HG03469 (cell line): ENCODE data around the gene SLC2A14.
"Not testable (repeated sequence)": the region's sequence is repeated elsewhere in the genome, so short reads cannot be mapped to it uniquely, and the experiment has no call there.

Experiments used
- ATAC-seq: cut with Tn5 transposase; IDR thresholded peaks from one replicate; pipeline ENCODE4 v1.9.1; 2021; ENCODE audit warnings: mild to moderate bottlenecking, moderate library complexity, moderate number of reproducible peaks; ENCODE audit not compliant: unreplicated experiment

SLC2A14 gene

DNA sequence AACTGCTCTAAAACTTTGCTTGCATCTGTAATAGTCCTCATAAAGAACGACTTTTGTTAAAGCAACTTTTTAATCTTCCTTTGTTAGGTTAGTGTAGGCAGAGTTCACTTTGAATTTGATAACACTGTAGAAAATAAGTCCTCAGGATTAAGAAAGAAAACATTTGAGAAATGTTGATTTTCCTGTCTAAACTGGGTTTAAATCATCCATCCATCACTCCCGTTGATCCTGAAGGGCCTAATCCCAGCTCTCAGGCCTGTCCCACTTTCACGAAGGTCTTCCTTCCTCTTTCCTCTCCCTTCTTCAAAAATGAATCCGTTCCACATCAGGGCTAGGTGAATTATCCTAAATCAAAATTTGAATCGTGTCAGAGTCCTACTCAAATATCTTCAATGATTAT lies 36.9 kb downstream of the SLC2A14 start:
- ATAC-seq, result no peak

DNA sequence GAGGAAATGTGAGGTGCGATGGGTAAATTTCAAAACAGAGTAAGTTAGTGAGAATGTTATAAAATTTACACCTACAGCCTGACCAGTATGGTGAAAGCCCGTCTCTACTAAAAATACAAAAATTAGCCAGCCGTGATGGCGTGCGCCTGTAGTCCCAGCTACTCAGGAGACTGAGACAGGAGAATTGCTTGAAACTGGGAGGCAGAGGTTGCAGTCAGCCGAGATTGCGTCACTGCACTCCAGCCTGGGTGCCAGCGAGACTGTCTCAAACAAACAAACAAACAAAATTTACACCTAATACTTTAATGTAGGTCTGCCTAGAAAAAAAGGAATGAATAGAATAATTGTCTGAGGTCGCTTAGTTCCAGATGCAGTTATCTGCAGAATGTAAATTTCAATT lies 37.6 kb downstream of the SLC2A14 start:
- ATAC-seq, result no peak

DNA sequence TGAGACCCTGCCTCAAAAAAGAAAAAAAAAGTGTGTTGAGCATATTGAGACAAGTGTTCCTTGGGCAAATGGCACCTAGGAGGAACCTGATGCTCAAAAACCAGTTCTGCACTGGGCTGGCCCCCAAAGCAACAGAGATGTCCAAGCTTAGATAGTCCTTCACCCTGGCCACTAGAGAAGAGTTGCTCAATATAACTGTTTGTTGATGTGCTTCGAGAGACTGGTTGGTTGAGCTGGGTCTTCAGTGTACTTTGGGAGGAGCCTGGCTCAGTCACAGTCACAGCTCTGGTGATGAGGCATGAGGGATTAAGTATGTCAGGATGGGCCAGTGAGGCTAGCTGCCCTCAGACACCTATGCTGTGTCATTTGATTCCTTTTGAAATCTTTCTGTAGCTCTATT lies 38.0 kb downstream of the SLC2A14 start:
- no peak for ATAC-seq

DNA sequence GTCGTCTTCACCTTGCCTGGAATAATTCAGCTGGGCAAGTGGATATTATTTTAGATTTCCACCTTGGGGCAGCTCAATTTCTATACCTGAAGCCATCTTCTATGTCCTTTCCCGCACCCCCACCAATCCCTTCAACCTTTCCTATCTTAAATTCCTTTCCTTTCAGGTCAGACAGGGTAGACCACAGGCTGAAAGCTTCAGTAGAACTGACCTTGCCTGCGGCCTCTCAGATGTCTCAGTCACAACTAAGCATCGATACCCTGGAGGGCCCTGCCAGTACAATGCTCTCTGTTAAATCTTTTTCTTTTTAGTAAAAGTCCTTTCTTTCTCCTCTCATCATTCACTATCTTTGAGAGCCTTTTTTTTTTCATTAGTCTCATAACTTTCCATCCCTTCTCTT lies 38.9 kb downstream of the SLC2A14 start:
- ATAC-seq, result no peak

DNA sequence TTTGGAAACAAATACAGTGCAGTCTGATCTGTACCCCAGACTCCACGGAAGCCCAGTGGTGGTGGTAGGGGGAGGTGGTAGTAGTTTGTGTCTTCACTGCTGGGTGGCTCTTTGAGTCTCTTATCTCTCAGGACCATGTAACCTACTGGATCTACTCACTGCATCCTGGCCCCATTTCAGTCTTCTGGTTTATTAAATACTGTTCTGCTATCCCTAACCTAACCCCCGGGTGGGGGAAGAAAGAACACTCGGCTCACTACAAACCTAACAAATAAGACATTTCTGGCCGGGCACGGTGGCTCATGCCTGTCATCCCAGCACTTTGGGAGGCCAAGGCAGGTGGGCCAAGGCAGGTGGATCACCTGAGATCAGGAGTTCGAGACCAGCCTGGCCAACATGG lies 39.5 kb downstream of the SLC2A14 start:
- ATAC-seq, result not testable (repeated sequence)

DNA sequence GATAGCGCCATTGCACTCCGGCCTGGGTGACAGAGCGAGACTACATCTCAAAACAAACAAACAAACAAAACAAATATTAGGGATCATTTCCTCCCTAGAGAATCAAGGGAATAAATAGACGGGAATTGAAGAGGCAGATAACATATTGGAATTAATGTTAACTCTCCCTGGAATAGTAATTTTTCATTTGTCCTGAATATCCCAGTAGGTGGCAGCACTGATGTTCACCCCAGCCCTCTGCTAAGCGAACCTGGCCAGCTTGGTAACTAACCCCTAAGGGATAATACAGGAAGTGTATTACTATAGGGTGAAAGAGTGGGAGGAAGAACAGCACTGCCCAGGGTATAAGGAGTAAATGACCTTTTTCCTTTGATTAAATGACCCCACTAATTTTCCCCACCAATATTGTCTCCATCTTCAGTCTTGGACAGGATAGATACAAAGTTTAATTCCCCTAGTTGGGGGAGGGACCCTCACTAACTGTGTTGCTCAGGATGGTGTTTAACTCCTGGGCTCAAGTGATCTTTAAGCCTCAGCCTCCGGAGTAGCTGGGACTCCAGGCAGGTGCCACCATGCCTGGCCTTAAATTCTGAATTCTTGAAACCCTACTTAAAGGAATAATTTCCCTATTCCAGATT lies 40.5 kb downstream of the SLC2A14 start:
- no peak for ATAC-seq

DNA sequence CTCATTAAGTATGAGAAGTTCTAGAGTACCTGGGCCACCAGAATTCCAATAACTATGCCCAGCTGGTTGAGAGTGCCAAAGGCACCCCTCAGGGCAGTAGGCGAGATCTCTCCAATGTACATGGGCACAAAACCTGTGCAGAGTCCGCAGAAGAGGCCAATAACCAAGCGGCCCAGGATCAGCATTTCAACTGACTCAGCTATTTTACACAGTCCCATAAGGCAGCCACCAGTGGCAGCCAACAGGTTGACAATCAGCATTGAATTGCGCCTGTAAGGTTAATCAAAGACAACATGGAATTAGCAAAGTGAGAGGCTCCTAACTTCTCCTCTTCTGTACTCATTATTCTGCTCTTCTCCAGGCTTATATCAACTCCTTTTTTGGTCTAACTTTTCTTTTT lies 43.0 kb downstream of the SLC2A14 start:
- ATAC-seq, result not testable (repeated sequence)

DNA sequence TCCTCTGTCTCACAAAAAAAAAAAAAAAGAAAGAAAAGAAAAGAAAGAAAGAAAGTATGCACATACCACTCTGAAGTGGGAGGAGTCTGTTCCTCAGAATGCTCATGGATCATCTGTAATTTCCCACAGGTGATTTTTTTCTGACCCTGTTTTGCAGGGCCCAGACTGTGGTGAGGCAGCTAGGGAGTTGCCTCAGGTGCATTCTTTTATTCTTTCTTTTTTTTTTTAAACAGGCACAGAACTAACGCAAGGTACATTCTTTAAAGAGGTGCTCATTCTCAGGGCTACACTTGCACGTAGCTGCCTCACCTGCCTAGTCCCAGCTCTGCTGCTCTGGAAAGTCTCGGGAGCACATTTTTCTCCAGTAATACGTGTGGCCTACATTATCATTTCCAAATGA lies 47.0 kb downstream of the SLC2A14 start:
- ATAC-seq, result not testable (repeated sequence)

DNA sequence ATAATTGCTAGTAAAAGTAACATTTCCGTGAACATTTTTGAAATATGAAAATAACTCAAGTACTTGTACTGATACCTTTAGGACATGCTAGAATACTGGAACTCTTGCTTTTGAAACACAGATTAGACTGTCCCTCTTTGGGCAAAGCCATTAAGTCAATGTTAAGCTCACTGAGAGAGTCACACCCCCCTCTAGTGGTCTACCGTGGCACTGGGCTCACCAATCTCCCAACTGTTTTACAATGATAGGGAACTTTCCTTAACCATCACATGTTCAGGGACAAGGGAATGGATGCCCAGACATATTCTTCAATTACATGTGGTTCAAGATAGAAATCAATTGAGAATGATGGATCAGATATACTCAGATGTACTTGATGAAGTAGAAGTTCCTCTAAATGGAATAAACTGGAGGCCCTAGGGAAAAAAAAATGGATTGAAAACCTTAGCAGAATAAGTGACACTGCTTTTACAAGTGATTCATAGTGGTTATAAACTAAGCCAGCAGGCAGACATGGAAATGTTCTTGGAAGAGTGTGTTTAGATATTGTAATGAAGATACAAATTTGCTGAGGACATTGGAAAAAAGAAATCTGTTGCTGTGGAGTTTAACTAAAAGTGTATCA lies 65.7 kb downstream of the SLC2A14 start:
- ATAC-seq, result no peak

DNA sequence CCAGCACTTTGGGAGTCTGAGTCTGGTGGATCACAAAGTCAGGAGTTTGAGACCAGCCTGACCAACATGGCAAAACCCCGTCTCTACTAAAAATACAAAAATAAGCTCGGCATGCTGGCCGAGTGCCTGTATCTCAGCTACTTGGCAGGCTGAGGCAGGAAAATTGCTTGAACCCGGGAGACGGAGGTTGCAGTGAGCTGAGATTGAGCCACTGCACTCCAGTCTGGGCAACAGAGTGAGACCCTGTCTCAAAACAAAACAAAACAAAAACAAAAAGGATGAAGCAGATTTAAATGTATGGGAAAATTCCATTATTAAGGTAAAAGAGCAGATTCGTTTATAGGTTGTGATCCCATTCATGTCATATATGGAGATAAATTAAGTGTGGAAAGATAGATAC lies 66.4 kb downstream of the SLC2A14 start:
- ATAC-seq, result not testable (repeated sequence)

DNA sequence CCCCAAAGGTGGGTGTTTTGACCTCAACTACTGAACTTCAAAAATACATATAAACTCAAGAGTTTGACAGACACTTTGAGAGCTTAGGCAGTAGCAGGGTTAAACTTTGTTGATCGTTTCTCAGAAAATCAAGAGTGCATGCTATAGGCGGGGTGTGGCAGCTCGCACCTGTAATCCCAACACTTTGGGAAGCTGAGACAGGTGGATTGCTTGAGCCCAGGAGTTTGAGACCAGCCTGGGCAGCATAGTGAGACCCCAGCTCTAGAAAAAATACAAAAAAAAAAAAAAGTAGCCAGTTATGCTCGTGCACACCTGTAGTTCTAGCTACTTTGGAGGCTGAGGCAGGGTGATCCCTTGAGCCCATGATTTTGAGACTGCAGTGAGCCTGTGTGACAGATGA lies 71.3 kb downstream of the SLC2A14 start:
- ATAC-seq, result no peak

DNA sequence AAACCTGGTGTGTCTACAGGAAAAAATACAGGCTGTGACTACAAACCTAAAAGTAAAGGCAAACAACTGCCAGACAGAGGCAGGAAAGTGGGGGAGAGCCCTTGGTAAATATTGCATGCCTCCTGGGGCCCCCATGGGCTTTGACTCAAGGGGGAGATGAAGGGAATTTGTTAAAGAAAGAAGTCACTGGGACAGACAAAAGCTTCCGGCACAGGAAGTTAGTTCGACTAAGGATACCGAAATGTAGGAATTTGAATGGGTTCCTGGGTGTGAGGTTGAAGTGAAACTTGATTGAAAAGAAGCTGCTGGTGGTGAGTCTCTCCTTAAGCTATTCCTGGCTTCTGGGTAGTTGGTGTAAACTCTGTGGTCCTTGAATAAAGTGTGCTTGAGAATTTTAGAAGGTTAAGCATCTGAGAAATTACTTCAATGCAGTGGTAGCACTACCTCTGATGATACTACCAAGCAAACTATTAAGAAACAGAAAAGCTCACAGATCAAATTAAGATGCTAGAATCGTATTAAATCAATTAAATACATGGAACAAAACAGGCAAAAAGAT lies 73.9 kb downstream of the SLC2A14 start:
- ATAC-seq, result not testable (repeated sequence)

DNA sequence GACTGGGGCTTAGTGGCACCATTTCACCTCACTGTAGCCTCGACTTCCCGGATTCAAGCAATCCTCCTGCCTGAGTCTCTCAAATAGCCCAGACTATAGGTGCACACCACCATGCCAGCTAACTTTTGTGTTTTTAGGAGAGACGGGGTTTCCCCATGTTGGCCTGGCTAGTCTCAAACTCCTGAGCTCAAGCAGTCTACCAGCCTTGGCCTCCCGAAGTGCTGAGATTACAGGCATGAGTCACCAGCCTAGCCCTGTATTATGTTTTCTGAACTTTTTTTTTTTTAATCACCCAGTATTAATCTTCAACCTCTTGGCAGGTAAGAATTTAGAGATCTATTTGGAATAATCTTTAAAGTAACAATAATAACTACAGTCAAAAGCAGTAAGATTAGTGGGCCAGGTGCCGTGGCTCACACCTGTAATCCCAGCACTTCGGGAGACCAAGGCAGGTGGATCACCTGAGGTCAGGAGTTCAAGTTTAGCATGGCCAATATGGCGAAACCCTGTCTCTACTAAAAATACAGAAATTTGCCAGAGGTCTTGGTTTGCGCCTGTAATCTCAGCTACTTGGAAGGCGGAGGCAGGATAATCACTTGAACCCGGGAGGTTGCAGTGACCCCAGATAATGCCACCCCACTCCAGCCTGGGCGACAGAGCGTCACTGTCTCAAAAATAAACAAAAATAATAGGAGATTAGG lies 74.9 kb downstream of the SLC2A14 start:
- no peak for ATAC-seq

DNA sequence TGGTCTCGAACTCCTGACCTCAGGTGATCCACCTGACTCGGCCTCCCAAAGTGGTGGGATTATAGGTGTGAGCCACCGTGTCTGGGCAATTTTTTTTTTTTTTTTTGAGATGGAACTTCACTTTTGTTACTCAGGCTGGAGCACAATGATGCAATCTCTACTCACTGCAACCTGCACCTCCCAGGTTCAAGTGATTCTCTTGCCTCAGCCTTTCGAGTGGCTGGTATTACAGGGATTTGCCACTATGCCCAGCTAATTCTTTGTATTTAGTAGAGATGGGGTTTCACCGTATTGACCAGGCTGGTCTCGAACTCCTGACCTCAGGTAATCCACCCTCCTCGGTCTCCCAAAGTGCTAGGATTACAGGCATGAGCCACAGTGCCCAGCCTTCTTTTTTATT lies 75.4 kb downstream of the SLC2A14 start:
- ATAC-seq, result not testable (repeated sequence)

DNA sequence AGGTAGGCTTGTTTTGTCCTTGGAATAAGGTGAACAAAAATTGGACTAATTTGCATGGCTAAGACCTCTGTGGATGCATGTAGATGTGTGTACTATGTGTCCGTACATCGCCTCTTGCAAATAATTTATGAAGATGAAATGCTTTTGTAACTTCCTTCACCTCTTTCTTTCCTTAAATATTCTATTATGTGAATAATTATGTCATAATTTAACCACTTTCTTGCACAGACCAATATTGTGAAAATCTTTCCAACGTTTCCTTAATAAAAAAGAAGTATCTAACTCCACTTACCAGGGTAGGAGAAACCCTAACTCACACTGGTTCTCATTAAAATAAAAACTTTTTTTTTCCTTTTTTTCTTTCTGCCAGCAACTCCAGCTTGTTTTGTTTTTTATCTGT lies 79.5 kb downstream of the SLC2A14 start:
- ATAC-seq, result no peak

DNA sequence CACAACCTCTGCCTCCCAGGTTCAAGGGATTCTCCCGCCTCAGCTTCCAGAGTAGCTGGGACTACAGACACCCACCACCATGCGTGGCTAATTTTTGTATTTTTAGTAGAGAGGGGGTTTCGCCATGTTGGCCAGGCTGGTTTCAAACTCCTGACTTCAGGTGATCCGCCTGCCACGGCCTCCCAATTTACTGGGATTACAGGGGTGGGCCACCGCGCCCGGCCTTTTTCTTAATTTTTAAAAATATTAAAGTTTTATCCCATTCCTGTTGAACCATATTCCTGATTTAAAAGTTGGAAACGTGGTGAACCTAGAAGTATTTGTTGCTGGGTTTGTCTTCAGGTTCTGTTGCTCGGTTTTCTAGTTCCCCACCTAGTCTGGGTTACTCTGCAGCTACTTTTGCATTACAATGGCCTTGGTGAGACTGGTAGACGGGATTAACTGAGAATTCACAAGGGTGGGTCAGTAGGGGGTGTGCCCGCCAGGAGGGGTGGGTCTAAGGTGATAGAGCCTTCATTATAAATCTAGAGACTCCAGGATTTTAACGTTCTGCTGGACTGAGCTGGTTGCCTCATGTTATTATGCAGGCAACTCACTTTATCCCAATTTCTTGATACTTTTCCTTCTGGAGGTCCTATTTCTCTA lies 83.7 kb downstream of the SLC2A14 start, which contains the start of gene NANOG:
Gene NANOG (plus strand): TSS at position 519 of the 645 bp plus-strand sequence. CDS start 213 bp downstream, outside the sequence.
- not testable (repeated sequence) for ATAC-seq

DNA sequence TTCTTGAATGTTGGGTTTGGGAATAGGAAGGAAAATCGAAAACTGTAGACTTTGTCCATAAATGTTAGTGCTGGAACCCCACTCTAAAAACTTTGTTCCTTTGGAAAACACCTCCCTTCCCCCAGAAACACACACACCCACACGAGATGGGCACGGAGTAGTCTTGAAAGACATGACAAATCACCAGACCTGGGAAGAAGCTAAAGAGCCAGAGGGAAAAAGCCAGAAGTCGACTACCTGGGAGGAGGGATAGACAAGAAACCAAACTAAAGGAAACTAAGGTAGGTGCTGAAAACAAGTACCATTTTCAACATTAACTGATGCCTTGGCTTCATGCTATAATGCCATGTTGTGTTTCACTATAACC lies 84.4 kb downstream of the SLC2A14 start:
- ATAC-seq, result no peak

DNA sequence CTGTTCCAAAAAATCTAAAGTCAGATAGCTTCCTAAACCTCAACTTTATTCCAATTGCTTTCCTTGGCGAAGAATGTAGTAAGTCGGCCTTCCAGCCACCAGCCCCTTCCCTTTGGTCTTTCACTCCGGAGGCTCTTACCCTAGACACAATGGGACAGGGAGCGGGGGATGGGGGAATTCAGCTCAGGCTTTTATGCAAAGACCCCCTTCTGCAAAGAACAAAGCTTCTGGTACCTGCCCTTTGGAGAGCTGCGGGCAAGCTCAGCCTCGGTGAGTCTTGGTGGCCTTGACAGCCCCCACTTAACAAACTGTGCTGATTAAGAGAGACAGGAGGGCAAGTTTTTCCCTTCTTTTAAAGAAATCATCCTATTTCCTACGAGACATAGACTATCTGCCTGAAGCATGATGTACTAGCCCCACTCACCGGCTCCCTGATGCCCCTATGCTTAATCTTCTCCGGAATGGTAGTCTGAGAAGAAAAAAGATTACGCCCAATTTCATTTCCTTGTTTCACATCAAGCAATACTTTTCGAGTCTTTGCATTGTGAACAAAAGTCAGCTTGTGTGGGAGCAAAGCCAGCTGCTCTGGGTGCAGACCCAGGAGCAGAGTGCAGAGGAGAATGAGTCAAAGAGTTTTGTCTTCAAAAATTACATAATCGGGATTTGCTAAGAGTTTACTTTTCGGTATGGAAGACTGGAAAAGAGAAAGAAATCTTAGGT lies 85.0 kb downstream of the SLC2A14 start:
- ATAC-seq, result no peak

DNA sequence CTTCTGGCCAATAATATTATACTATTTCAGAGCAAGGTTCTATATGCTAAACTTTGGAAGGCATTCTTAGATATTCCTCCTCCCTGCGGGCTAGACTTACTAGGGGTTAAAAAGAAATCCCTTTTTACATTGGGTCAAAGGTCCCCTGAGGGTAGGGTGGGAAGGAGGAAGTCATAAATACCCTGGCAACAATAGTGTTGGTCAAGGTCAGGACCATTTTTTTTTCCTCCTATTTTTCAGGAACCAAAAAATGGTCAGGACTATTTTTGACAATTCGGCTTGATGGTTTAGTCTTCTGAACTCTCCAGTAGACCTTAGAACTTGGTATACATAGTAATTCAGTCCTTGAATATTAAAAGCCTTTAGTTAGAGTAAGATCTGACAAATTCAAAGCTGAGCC lies 88.0 kb downstream of the SLC2A14 start:
- no peak for ATAC-seq

DNA sequence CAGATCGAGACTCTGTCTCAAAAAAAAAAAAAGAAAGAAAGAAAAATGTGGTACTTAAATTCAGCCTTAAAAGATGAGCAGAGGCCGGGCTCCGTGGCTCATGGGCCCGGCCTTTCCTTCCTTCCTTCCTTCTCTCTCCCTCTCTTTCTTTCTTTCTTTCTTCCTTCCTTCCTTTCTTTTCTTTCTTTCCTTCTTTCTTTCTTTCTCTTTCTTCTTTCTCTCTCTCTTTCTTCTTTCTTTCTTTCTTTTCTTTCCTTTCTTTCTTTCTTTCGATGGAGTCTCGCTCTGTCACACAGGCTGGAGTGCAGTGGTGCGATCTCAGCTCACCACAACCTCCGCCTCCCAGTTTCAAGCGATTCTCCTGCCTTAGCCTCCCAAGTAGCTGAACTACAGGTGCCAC lies 89.3 kb downstream of the SLC2A14 start:
- not testable (repeated sequence) for ATAC-seq

DNA sequence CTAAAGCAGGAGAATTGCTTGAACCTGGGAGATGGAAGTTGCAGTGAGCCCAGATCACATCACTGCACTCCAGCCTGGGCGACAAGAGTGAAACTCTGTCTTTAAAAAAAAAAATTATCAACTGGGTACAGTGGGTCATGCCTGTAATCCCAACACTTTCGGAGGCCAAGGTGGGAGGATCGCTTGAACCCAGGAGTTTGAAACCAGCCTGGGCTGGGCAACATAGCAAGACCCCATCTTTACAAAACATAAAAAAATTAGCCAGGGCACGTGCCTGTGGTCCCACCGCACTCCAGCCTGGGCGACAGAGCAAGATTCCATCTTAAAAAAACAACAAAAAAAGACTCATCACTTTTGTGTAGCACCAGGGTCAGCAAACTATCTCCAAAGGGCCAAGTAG lies 90.7 kb downstream of the SLC2A14 start:
- ATAC-seq, result no peak
